Neural cell (in vitro differentiated cells): ENCODE data around the gene CUX1. TPM values are rescaled to one million over a fixed set of nuclear protein-coding genes. Genes with fewer than 3 reads are reported as not detected.

Experiments
- H2AFZ ChIP-seq: fragments of 200-600, 300-800 bp; sonication (generic), shearing (Covaris generic); 2 replicates; pipeline ENCODE4 v1.6.0; 2014; ENCODE audit warnings: low read depth, mild to moderate bottlenecking, antibody characterized with exemption, low read length, moderate library complexity
- H3F3A ChIP-seq: fragments of 200-600 bp; shearing (Covaris generic); 2 replicates; pipeline ENCODE4 v1.6.1; 2016; ENCODE audit warnings: mild to moderate bottlenecking, moderate library complexity, mixed read lengths, antibody characterized with exemption, low read length; ENCODE audit not compliant: insufficient read depth, poor library complexity, severe bottlenecking
- H3K27ac ChIP-seq: fragments of 200-600, 300-800 bp; sonication (generic), shearing (Covaris generic); 2 replicates; pipeline ENCODE4 v1.5.1; 2014; ENCODE audit warnings: mild to moderate bottlenecking, low read length, moderate library complexity
- H3K27me3 ChIP-seq: fragments of 300-800, 200-600 bp; sonication (generic), shearing (Covaris generic); 2 replicates; pipeline ENCODE4 v1.6.0; 2014; ENCODE audit warnings: mild to moderate bottlenecking, low read depth, low read length, moderate library complexity; ENCODE audit not compliant: insufficient read depth
- H3K36me3 ChIP-seq: fragments of 300-800, 200-600 bp; sonication (generic), shearing (Covaris generic); 2 replicates; pipeline ENCODE4 v1.5.1; 2014; ENCODE audit warnings: mild to moderate bottlenecking, antibody characterized with exemption, low read length, moderate library complexity; ENCODE audit not compliant: insufficient read depth
- H3K4me2 ChIP-seq: fragments of 300-800, 200-600 bp; sonication (generic), shearing (Covaris generic); 2 replicates; pipeline ENCODE4 v1.6.0; 2014; ENCODE audit warnings: mild to moderate bottlenecking, low read length
- H3K4me3 ChIP-seq: fragments of 300-800, 200-600 bp; sonication (generic), shearing (Covaris generic); 2 replicates; pipeline ENCODE4 v1.5.1; 2014; ENCODE audit warnings: mild to moderate bottlenecking, low read length, moderate library complexity
- H3K79me2 ChIP-seq: fragments of 200-600 bp; shearing (Covaris generic); replicated peaks from 2 replicates; pipeline ENCODE4 v1.6.0; 2014; ENCODE audit warnings: mild to moderate bottlenecking, low read length, moderate library complexity; ENCODE audit not compliant: insufficient read depth
- H3K9ac ChIP-seq: fragments of 300-800, 200-600 bp; sonication (generic), shearing (Covaris generic); 2 replicates; pipeline ENCODE4 v1.6.1; 2016; ENCODE audit warnings: mild to moderate bottlenecking, low read length, mixed read lengths
- H3K9me2 ChIP-seq: fragments of 200-600 bp; shearing (Covaris generic); 2 replicates; pipeline ENCODE4 v1.6.1; 2016; ENCODE audit warnings: mild to moderate bottlenecking, low read length, mixed read lengths; ENCODE audit not compliant: insufficient read depth
- H3K9me3 ChIP-seq: fragments of 200-600, 300-800 bp; sonication (generic), shearing (Covaris generic); 2 replicates; pipeline ENCODE4 v1.6.1; 2016; ENCODE audit warnings: mild to moderate bottlenecking, mixed run types, low read length, moderate library complexity, mixed read lengths
- H4K20me1 ChIP-seq: fragments of 200-600 bp; shearing (Covaris generic); 2 replicates; pipeline ENCODE4 v1.6.1; 2016; ENCODE audit warnings: mild to moderate bottlenecking, mixed run types; ENCODE audit not compliant: insufficient read depth
- CTCF ChIP-seq: fragments of 450-650 bp; IDR thresholded peaks from 2 replicates; pipeline ENCODE4 v1.5.1; 2014; ENCODE audit warnings: antibody characterized with exemption, mild to moderate bottlenecking, moderate library complexity; ENCODE audit not compliant: poor library complexity, severe bottlenecking
- EP300 ChIP-seq: fragments of 450-650 bp; conservative IDR thresholded peaks from 2 replicates; pipeline ENCODE4 v1.6.1; 2014; ENCODE audit warnings: antibody characterized with exemption, mild to moderate bottlenecking, moderate library complexity; ENCODE audit not compliant: poor library complexity, severe bottlenecking
- EZH2 ChIP-seq: fragments of 200-600, 300-800 bp; shearing (Covaris generic), sonication (generic); IDR thresholded peaks from 2 replicates; pipeline ENCODE4 v1.6.1; 2014; ENCODE audit warnings: antibody characterized with exemption, low read length, borderline replicate concordance, mild to moderate bottlenecking; ENCODE audit not compliant: insufficient read depth, poor library complexity, severe bottlenecking
- MXI1 ChIP-seq: fragments of 450-650 bp; conservative IDR thresholded peaks from 2 replicates; pipeline ENCODE4 v1.6.1; 2014; ENCODE audit warnings: antibody characterized with exemption, mild to moderate bottlenecking; ENCODE audit not compliant: poor library complexity, severe bottlenecking
- POLR2AphosphoS5 ChIP-seq: IDR thresholded peaks from 2 replicates; pipeline ENCODE4 v1.6.1; 2012
- RAD21 ChIP-seq: fragments of 450-650 bp; conservative IDR thresholded peaks from 2 replicates; pipeline ENCODE4 v1.6.1; 2014; ENCODE audit warnings: antibody characterized with exemption, mild to moderate bottlenecking, moderate library complexity
- REST ChIP-seq: IDR thresholded peaks from 2 replicates; pipeline ENCODE4 v1.6.1; 2012; ENCODE audit warnings: borderline replicate concordance
- SMC3 ChIP-seq: fragments of 450-650 bp; conservative IDR thresholded peaks from 2 replicates; pipeline ENCODE4 v1.6.1; 2014; ENCODE audit warnings: antibody characterized with exemption, mild to moderate bottlenecking, moderate library complexity; ENCODE audit not compliant: poor library complexity
- TAF1 ChIP-seq: IDR thresholded peaks from 2 replicates; pipeline ENCODE4 v1.6.1; 2012; ENCODE audit warnings: low read depth
- polyA plus RNA-seq: library from polyadenylated mRNA; depleted of rRNA; stranded (reverse); fragments of >200 nt; gene quantifications from 2 replicates; pipeline ENCODE4 v1.2.3, GENCODE V29; 2014

CUX1 gene
- polyA plus RNA-seq, 1 donor from 2014 or later = 26.6 TPM

GRCh38 chr7:101862280-101863220 lies 45.1 kb downstream of the CUX1 start:
- Histone ChIP-seq H3K79me2 (peaks cover 36% of the 10 kb centered on the region), H3K9me3 (no peaks in the 10 kb centered on the region), H3K9me2 (no peaks in the 10 kb centered on the region), H3K27me3 (no peaks in the 10 kb centered on the region), H3K4me2 (no peak overlapping the region), H3K27ac (no peak overlapping the region), H3K36me3 (no peaks in the 10 kb centered on the region), H3K4me3 (no peak overlapping the region), H2AFZ (no peak overlapping the region), H4K20me1 (no peaks in the 10 kb centered on the region), H3K9ac (no peak overlapping the region), H3F3A (no peaks in the 10 kb centered on the region)
- TF ChIP-seq CTCF (no peak), EZH2 (no peak), REST (no peak), MXI1 (no peak), SMC3 (no peak), EP300 (no peak), RAD21 (no peak), POLR2AphosphoS5 (no peak), TAF1 (no peak)

GRCh38 chr7:101863598-101863997 lies 46.2 kb downstream of the CUX1 start:
- H3K4me3 ChIP-seq = no peak overlapping the region
- H4K20me1 ChIP-seq = no peaks in the 10 kb centered on the region
- H3K27me3 ChIP-seq = no peaks in the 10 kb centered on the region
- H3K79me2 ChIP-seq = peaks cover 35% of the 10 kb centered on the region
- no peak overlapping the region for H3K27ac ChIP-seq
- no peaks in the 10 kb centered on the region for H3K9me3 ChIP-seq
- no peaks in the 10 kb centered on the region for H3K9me2 ChIP-seq
- H2AFZ ChIP-seq = no peak overlapping the region
- H3K9ac ChIP-seq = no peak overlapping the region
- TF ChIP-seq RAD21 (no peak), MXI1 (no peak)
- no peak overlapping the region for H3K4me2 ChIP-seq
- H3K36me3 ChIP-seq = no peaks in the 10 kb centered on the region
- no peaks in the 10 kb centered on the region for H3F3A ChIP-seq
